Measurements from ENCODE around the gene VWA3B.

- no peak for TF ChIP-seq POLR2AphosphoS5 (IDR thresholded peaks at IDR 0.05)
- TF ChIP-seq, protein P1, sequence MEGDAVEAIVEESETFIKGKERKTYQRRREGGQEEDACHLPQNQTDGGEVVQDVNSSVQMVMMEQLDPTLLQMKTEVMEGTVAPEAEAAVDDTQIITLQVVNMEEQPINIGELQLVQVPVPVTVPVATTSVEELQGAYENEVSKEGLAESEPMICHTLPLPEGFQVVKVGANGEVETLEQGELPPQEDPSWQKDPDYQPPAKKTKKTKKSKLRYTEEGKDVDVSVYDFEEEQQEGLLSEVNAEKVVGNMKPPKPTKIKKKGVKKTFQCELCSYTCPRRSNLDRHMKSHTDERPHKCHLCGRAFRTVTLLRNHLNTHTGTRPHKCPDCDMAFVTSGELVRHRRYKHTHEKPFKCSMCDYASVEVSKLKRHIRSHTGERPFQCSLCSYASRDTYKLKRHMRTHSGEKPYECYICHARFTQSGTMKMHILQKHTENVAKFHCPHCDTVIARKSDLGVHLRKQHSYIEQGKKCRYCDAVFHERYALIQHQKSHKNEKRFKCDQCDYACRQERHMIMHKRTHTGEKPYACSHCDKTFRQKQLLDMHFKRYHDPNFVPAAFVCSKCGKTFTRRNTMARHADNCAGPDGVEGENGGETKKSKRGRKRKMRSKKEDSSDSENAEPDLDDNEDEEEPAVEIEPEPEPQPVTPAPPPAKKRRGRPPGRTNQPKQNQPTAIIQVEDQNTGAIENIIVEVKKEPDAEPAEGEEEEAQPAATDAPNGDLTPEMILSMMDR (IDR thresholded peaks at IDR 0.05): no peak
Measured at GRCh38 chr2:98280376-98281102, 193.6 kb downstream of the VWA3B start.
